ENCODE results near the gene CXorf66.

CXorf66 gene, protein sequence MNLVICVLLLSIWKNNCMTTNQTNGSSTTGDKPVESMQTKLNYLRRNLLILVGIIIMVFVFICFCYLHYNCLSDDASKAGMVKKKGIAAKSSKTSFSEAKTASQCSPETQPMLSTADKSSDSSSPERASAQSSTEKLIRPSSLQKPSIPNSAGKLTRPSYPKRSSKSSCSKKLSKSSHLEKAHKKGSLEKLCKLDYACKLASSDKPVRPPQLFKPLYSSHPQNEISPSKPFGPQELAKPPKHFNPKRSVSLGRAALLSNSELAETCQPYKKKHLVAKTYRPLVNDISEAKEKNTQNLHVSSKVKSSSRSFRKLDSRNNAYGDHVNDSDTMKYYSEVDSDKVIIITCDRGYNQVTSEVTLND

DNA sequence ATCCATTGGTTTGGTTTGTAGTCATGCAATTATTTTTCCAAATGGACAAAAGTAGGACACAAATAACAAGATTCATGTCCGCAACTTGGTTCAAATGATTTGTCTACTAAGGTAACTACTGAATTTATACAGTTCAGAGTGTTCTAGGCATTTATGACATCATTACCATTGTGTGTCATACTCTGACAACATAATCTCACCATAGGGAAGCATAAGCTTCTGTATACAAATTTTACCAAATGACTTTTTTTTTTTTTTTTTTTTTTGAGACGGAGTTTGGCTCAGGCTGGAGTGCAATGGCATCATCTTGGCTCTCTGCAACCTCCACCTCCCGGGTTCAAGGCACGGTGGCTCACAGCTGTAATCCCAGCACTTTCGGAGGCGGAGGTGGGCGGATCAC is at the start of gene CXorf66:
TSS of gene CXorf66 (minus strand) at position 101 of the 400 bp plus-strand sequence. CDS start at position 76, 25 bp downstream.
- POLR2A ChIA-PET: interaction anchor here (0.6 kb wide), 1 partner anchor 73 kb away, joined by 5 read pairs; no protein-coding TSS in a partner anchor
- CTCF ChIA-PET: interaction anchor here (1.1 kb wide), 1 partner anchor 10 kb away, joined by 3 read pairs; no protein-coding TSS in a partner anchor
- TF ChIP-seq, protein P1, sequence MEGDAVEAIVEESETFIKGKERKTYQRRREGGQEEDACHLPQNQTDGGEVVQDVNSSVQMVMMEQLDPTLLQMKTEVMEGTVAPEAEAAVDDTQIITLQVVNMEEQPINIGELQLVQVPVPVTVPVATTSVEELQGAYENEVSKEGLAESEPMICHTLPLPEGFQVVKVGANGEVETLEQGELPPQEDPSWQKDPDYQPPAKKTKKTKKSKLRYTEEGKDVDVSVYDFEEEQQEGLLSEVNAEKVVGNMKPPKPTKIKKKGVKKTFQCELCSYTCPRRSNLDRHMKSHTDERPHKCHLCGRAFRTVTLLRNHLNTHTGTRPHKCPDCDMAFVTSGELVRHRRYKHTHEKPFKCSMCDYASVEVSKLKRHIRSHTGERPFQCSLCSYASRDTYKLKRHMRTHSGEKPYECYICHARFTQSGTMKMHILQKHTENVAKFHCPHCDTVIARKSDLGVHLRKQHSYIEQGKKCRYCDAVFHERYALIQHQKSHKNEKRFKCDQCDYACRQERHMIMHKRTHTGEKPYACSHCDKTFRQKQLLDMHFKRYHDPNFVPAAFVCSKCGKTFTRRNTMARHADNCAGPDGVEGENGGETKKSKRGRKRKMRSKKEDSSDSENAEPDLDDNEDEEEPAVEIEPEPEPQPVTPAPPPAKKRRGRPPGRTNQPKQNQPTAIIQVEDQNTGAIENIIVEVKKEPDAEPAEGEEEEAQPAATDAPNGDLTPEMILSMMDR (IDR thresholded peaks at IDR 0.05; ENCODE audit: control extremely low read depth, extremely low read depth, low read depth, missing control alignments): no peak

DNA sequence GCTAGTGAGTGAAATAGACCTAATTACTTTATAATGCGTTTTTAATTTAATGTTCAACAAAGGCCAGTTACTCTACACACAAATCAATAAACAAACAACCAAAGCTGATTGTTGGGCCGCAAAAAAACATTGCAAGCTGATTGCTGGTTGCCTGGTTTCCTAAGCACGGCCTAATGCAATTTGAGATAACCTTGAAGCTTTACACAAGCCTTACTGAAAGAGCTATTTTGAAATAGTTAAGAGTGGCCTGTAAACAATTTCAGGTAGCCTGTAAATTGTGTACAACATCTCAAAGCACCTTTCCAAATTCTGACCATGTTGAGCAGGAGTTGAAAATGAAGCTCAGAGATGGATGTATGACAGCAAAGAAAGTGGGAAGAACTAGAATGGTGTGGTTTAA is 17.5 kb upstream of the CXorf66 start:
- CTCF ChIA-PET: no interaction called here
- DNase-seq (ENCODE audit: extremely low spot score): no peak
- TF ChIP-seq, protein P1 (IDR thresholded peaks at IDR 0.05; ENCODE audit: control extremely low read depth, extremely low read depth, low read depth, missing control alignments): no peak
- POLR2A ChIA-PET: no interaction called here

More for the DNA sequence above, at the start of gene CXorf66:
- DNase-seq (ENCODE audit: extremely low spot score): no peak

DNA sequence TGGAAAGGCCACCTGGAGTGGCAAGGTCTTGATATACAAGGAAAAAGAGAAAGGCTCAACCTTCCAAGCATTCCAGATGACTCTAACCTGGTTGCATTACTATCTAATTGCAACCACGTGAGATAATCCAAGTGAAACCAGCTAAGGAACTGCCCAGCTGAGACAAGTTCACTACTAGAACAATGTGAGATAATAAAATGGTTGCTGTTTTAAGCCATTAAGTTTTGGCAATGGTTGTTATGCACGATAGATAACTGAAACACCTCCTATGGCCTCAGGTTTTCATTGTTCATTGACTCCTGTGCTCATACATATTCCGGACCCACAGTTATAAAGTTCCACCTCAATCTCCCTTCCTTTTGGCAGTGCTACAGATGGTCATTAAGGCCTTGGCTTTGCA is 9.2 kb upstream of the CXorf66 start:
- ChIA-PET POLR2A (no interaction called here), CTCF (no interaction called here)
- TF ChIP-seq, protein P1 (IDR thresholded peaks at IDR 0.05; ENCODE audit: control extremely low read depth, extremely low read depth, low read depth, missing control alignments): no peak
- no peak for DNase-seq (ENCODE audit: extremely low spot score)

DNA sequence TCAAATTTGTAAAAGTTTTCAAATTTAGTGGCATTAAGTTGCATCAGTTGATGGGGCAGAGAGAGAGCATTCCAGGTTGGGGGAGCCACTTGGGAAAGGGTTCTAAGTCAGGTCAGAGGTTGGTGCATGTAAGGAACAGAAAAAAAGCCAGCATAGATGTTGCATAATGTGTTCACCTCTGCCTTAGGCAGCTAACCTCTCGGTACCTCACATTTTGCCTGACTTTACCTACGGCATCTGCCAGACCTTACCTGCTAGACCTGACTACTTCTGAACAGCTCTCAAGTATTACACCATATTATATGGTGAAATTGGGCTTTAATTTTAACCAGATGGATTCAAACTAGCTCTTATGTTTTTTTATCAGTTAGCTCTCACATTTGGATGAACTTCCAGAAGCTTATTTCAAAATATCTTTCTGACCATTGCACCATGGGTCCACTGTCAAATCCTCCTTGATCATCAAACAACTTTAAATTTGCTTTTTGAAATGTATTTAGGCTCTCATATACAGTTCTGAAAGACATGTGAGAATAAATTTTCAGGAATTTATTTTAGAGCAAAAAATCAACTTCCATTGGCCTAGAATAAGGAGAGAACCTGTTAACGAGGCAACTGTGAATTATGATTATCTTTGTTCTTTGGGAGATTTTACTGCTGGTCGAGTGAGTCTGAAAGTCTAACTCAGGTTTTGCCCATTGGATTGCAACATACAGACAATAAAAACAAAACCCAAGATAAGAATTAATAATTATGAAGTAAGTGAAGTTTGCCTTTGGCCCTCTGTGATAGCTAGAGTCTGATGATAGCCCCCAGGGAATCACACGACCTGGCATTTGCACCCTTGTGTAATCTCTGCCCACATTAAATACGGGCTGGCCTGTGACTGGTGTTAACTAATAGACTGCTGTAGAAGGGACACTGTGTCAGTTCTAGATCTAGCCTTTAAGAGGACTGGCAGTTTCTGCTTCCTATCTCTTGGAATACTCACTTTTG is 7.6 kb upstream of the CXorf66 start:
- DNase-seq (ENCODE audit: extremely low spot score): no peak
- POLR2A ChIA-PET: no interaction called here
- TF ChIP-seq, protein P1 (IDR thresholded peaks at IDR 0.05; ENCODE audit: control extremely low read depth, extremely low read depth, low read depth, missing control alignments): no peak
- CTCF ChIA-PET: interaction anchor here (1.3 kb wide), 1 partner anchor 36 kb away, joined by 3 read pairs; no protein-coding TSS in a partner anchor

DNA sequence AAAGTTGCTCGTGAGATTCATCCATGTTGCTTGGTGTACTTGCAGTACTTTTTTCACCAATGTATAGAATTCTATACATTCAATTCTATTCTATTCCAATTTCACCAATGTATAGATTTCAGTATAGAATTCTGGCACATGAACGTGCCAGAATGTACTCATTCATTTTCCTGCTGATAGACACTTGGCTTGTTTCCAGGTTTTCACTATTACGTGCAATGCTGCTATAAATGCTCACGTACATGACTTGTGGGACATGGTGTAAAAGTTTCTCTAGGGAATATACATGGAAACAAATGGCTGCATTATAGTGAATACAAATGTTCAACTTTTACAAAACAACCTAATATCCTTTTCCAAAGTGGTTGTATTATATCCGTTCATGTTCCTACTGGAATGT is 6.8 kb upstream of the CXorf66 start:
- ChIA-PET CTCF (no interaction called here), POLR2A (no interaction called here)
- no peak for DNase-seq (ENCODE audit: extremely low spot score)
- TF ChIP-seq, protein P1 (IDR thresholded peaks at IDR 0.05; ENCODE audit: control extremely low read depth, extremely low read depth, low read depth, missing control alignments): no peak

DNA sequence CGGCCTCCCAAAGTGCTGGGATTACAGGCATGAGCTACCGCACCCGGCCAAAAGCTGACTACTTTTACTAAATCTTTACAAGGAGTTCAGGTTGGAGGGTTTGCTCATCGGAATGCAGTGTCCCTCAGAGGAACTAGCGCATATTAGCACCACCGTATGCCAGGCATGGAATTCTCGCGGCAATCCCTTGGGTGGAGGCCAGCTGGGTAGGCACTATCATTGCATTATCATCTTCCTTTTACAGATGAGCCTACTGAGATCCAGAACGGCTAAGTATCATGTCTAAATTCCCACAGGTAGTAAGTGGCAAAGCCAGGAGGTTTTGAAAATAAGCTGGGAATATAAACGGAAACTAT is 6.1 kb upstream of the CXorf66 start:
- TF ChIP-seq, protein P1 (IDR thresholded peaks at IDR 0.05; ENCODE audit: control extremely low read depth, extremely low read depth, low read depth, missing control alignments): no peak
- DNase-seq (ENCODE audit: extremely low spot score): no peak
- ChIA-PET POLR2A (no interaction called here), CTCF (no interaction called here)
